Subcutaneous abdominal adipose tissue (tissue), 5 donors: ENCODE measurements around the gene GYS2.
"Not testable (repeated sequence)": the region's sequence is repeated elsewhere in the genome, so short reads cannot be mapped to it uniquely, and the experiment has no call there.

ENCODE experiments used
- H3K27ac ChIP-seq: one replicate; pipeline ENCODE4 v1.7.0; 2013; ENCODE audit warnings: low read depth, mild to moderate bottlenecking, inconsistent platforms, low read length, moderate library complexity
- H3K27me3 ChIP-seq, 5 donors: one replicate each; pipeline ENCODE4 v1.7.0; 2013; ENCODE audit warnings: low read length in 5 of 5, inconsistent platforms in 1 of 5; ENCODE audit not compliant: control insufficient read depth in 5 of 5, insufficient read depth in 4 of 5
- H3K36me3 ChIP-seq, 5 donors: one replicate each; pipeline ENCODE4 v1.7.0; 2013; ENCODE audit warnings: low read length in 5 of 5; ENCODE audit not compliant: control insufficient read depth in 5 of 5, insufficient read depth in 5 of 5
- H3K4me1 ChIP-seq, 5 donors: one replicate each; pipeline ENCODE4 v1.7.0; 2013; ENCODE audit warnings: low read length in 5 of 5, mild to moderate bottlenecking in 3 of 5, moderate library complexity in 1 of 5; ENCODE audit not compliant: control insufficient read depth in 5 of 5, insufficient read depth in 5 of 5
- H3K4me3 ChIP-seq, 5 donors: one replicate each; pipeline ENCODE4 v1.7.0; 2013; ENCODE audit warnings: low read length in 5 of 5, low read depth in 1 of 5
- H3K9ac ChIP-seq, 5 donors: one replicate each; pipeline ENCODE4 v1.7.0; 2013; ENCODE audit warnings: low read length in 5 of 5, mild to moderate bottlenecking in 4 of 5, moderate library complexity in 3 of 5
- H3K9me3 ChIP-seq, 5 donors: one replicate each; pipeline ENCODE4 v1.7.0; 2013; ENCODE audit warnings: low read length in 5 of 5; ENCODE audit not compliant: control insufficient read depth in 5 of 5
- donor health status: healthy.
- donor health status: healthy.
- donor health status: healthy.
- donor health status: healthy.
- donor health status: healthy.

GYS2 gene

DNA sequence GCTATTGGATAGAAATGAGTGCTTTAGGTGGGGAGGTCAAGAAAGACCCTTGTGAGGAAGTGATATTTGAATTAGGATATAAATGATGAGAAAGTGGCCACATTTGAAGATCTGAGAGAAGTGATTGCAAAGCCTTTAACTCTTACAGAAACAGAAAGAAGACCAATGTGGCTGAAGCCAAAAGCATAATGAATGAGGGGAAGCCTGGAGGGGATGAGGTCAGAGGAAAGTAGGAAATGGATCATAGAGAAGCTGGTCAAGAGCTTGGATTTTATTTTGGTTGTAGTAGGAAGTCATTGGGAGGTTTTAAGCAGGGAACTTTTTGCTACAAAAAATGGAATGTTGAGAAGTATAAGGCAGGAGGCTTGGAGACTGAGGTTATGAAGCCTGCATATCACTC, 3.5 kb upstream of the GYS2 start:
- no peaks in the 10 kb centered on the region for H3K36me3 ChIP-seq
- H3K27me3 ChIP-seq = no peaks in the 10 kb centered on the region
- peak overlapping the region in 2 of 5 donors; percentile 15 to 46 for H3K9ac ChIP-seq
- peaks cover 0 to 16% (median 3%) of the 10 kb centered on the region in 5 donors for H3K4me1 ChIP-seq
- H3K9me3 ChIP-seq = no peaks in the 10 kb centered on the region
- no peak overlapping the region for H3K4me3 ChIP-seq
- no peak overlapping the region for H3K27ac ChIP-seq

DNA sequence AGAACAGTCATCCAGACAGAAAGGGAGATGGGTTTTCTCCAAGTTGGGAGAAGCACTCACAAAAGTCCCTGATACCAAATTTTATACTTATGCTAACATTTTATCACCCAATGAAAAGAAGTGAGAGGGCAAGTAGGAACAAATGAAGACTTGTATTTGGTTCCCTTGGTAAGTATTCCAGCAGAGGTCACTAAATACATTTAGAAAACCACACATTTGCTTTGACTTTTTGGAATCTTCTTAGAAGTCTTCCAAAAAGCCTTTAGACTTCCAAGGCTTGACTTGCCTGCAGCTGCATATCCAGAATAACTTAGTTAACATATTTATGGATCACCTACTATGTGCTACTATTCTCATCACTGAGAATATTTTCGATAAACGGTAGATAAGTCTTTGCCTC, 3.1 kb upstream of the GYS2 start:
- Histone ChIP-seq H3K9me3 (no peaks in the 10 kb centered on the region), H3K36me3 (no peaks in the 10 kb centered on the region), H3K9ac (no peak overlapping the region), H3K4me3 (no peak overlapping the region), H3K4me1 (peaks cover 0 to 21% (median 3%) of the 10 kb centered on the region in 5 donors), H3K27me3 (no peaks in the 10 kb centered on the region), H3K27ac (no peak overlapping the region)

DNA sequence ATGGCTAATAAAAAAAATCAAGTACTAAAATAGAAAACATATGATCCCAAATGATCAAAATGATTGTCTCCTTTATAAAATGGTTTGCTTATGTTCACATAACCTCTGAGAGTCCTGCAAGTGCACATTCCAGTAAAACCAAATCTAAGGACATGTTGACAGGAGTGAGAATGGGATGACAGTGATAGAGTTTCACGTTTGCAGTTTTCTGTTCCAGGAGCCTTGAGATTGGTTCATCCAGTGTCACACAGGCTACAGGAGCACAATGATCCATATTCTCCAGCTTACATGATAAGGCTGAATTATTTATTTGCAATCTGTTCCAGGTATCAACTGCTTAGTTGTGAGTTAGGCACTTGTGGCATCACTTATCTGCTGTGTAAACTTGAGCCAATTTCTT, 1.5 kb upstream of the GYS2 start:
- Histone ChIP-seq H3K27me3 (no peaks in the 10 kb centered on the region), H3K9ac (no peak overlapping the region), H3K27ac (no peak overlapping the region), H3K36me3 (no peaks in the 10 kb centered on the region), H3K4me1 (peaks cover 0 to 23% (median 3%) of the 10 kb centered on the region in 5 donors), H3K4me3 (no peak overlapping the region), H3K9me3 (no peaks in the 10 kb centered on the region)

DNA sequence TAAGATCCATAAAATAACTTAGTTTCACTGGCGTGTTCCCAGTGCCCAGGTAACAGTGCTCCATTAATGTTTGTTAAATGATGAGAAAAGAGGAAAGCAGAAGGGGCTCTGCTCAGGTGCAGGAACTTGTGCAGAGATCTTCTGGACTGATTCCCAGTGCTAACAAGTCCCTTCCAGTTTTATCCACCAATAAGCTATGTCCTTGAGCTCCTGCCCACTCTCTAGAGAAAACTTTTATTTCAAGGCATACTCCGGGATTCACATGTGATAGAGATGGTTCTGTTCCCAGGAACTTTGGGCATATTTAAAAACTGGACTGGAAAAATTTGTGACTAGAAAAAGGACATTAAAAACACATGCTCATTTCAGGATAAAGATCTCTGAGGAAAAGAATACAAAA, 1.9 kb downstream of the GYS2 start:
- H3K27me3 ChIP-seq = no peaks in the 10 kb centered on the region
- peak overlapping the region; percentile 51 for H3K27ac ChIP-seq
- H3K9me3 ChIP-seq = no peaks in the 10 kb centered on the region
- no peak overlapping the region for H3K4me3 ChIP-seq
- no peak overlapping the region for H3K9ac ChIP-seq
- H3K4me1 ChIP-seq = peaks cover 0 to 23% (median 3%) of the 10 kb centered on the region in 5 donors
- no peaks in the 10 kb centered on the region for H3K36me3 ChIP-seq

DNA sequence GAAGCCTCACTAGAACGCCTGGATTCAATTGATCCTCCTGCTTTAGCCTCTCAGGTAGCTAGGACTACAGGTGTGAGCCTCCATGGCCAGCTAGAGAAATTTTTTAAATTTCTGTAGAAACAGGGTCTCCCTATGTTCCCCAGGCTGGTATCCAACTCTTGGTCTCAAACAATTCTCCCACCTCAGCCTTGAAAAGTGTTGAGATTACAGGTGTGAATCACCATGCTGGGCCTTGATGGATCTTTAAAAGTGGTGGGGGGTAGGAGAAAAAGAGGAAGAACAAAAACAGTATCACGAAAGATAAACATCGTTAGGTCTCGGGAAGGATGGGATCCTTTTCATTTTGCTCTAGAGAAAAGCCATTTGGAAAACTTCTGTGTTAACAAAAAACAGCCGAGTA, 4.5 kb downstream of the GYS2 start:
- H3K9me3 ChIP-seq = no peaks in the 10 kb centered on the region
- H3K4me3 ChIP-seq = no peak overlapping the region
- H3K4me1 ChIP-seq = peaks cover 0 to 23% (median 3%) of the 10 kb centered on the region in 5 donors
- no peaks in the 10 kb centered on the region for H3K27me3 ChIP-seq
- H3K9ac ChIP-seq = no peak overlapping the region
- H3K36me3 ChIP-seq = no peaks in the 10 kb centered on the region
- H3K27ac ChIP-seq = no peak overlapping the region

DNA sequence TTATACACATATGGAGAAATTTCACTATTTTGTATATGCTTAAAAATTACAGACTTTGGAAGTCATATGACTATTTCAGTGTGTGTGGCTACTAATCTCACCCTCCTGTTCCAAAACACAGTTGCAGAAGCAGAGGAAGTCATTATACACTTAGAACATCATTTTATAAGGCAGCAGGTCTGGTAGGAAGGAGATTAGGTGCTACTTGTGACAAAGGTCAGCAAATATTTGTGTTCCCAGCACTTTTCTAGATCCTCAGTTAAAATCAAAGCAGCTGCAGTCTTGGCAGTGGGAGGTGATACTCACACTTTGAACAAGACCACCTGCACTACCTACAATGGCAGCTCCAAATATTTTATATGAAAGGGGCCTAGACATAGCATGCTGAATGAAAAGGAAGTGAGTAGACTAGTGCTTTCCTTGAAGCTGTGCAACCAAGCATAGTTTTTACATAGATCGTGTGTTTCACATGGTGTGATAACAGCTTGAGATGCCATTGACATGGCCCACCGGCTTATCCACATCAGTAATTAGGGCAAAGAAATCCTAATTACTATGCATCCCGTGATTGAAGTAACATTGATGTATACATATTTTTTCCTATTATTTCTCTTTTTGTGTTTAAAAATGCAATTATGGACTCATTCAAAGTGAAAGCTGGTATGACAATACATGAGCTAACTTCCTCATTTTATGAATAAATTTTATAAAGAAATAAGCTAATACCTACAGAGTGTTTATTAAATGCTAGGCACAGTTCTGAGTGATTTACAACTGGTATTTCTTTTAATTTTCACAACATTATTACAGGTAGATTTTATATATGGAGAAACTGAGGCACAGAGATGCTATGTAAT, 5.3 kb downstream of the GYS2 start:
- Histone ChIP-seq H3K4me3 (no peak overlapping the region), H3K36me3 (no peaks in the 10 kb centered on the region), H3K9me3 (peaks cover 0 to 3% (median 0%) of the 10 kb centered on the region in 5 donors), H3K4me1 (peaks cover 0 to 15% (median 2%) of the 10 kb centered on the region in 5 donors), H3K9ac (no peak overlapping the region), H3K27ac (no peak overlapping the region), H3K27me3 (no peaks in the 10 kb centered on the region)

DNA sequence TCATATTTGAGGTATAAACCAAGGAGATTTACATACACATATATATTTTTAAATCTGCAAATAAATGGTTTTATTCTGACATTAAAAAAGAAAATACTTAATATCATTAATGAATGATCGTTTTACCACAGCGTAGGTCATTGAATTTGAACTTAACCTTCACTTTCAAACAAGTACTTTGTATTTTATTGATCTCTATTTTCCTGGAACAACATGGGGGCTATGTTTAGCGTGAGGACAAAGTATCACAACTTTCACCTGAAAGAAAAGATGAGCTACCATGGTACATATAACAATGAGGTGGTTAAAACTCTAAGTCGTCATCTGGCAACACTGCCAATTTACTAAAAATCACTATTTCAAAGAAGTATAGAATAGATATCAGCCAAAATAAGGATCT, 6.0 kb downstream of the GYS2 start:
- peaks cover 0 to 3% (median 0%) of the 10 kb centered on the region in 5 donors for H3K9me3 ChIP-seq
- H3K36me3 ChIP-seq = no peaks in the 10 kb centered on the region
- no peak overlapping the region for H3K9ac ChIP-seq
- H3K4me3 ChIP-seq = no peak overlapping the region
- H3K4me1 ChIP-seq = peaks cover 0 to 11% (median 0%) of the 10 kb centered on the region in 5 donors
- H3K27ac ChIP-seq = no peak overlapping the region
- no peaks in the 10 kb centered on the region for H3K27me3 ChIP-seq

DNA sequence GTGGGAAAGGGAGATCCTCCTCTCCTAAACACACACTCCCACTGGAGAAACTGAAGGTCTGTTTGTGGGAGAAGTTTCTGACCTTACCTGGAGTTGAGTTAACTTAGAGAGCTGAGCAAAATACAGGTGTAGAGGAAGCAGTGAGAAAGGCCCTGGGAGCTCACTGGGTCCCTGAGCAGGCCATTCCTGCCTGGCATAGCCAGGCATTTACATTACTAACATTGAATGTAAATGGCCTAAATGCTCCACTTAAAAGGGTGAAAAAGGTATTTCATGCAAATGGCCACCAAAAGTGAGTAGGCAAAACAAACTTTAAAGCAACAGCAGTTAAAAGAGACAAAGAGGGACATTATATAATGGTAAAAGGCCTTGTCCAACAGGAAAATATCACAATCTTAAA, 9.3 kb downstream of the GYS2 start:
- H3K27ac ChIP-seq, H3K36me3 ChIP-seq, H3K4me1 ChIP-seq, H3K9ac ChIP-seq, H3K4me3 ChIP-seq, H3K27me3 ChIP-seq: not testable (repeated sequence)
- H3K9me3 ChIP-seq = peaks cover 2 to 10% (median 4%) of the 10 kb centered on the region in 5 donors

DNA sequence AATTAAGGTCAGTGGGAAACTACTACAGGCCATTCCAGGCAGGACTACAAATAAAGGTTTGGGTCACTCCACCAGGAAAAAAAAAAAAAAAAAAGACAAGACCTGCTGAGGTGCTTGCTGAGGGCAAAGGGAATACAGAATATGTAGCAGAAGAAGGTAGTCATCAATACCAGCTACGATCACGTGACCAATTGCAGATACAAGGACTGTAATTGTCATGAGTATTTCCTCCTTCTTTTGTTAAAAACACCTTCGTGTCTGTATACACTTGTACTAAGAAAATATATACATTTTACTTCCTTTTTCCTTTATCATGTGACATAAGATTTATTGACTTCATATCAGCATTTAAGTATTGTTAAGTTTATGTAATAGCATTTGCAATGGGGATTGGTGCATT, 19.2 kb downstream of the GYS2 start:
- Histone ChIP-seq H3K27me3 (no peaks in the 10 kb centered on the region), H3K9ac (no peak overlapping the region), H3K4me3 (no peak overlapping the region), H3K36me3 (no peaks in the 10 kb centered on the region), H3K9me3 (peaks cover 0 to 11% (median 0%) of the 10 kb centered on the region in 5 donors), H3K27ac (no peak overlapping the region), H3K4me1 (no peaks in the 10 kb centered on the region)

DNA sequence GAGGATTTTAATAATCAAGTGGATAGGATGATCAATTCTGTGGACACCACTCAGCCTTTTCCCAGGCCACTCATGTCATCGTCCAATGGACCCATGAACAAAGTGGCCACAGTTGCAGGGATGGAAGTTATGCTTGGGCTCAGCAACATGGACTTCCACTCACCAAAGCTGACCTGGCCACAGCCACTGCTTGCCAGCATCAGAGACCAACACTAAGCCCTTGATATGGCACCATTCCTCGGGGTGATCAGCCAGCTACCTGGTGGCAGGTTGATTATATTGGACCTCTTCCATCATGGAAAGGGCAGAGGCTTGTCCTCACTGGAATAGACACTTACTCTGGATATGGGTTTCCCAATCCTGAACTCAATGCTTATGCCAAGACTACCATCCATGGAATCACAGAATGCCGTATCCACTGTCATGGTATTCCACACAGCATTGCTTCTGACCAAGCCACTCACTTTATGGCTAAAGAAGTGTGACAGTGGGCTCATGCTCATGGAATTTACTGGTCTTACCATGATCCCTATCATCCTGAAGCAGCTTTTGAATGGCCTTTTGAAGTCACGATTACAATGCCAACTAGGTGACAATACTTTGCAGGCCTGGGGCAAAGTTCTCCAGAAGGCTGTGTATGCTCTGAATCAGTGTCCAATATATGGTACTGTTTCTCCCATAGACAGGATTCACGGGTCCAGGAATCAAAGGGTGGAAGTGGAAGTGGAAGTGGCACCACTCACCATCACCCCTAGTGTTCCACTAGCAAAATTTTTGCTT, 20.1 kb downstream of the GYS2 start:
- H3K4me3 ChIP-seq, H3K9me3 ChIP-seq, H3K36me3 ChIP-seq, H3K27ac ChIP-seq, H3K9ac ChIP-seq, H3K4me1 ChIP-seq, H3K27me3 ChIP-seq: not testable (repeated sequence)
